GM19099 (cell line): ENCODE results near the gene PTRHD1.

Experiments
- POLR2A ChIP-seq: IDR thresholded peaks from 3 replicates; pipeline ENCODE4 v1.6.1; 2011; ENCODE audit warnings: low read depth; ENCODE audit not compliant: insufficient read length; ENCODE audit errors: extremely low read depth

The PTRHD1 gene

DNA sequence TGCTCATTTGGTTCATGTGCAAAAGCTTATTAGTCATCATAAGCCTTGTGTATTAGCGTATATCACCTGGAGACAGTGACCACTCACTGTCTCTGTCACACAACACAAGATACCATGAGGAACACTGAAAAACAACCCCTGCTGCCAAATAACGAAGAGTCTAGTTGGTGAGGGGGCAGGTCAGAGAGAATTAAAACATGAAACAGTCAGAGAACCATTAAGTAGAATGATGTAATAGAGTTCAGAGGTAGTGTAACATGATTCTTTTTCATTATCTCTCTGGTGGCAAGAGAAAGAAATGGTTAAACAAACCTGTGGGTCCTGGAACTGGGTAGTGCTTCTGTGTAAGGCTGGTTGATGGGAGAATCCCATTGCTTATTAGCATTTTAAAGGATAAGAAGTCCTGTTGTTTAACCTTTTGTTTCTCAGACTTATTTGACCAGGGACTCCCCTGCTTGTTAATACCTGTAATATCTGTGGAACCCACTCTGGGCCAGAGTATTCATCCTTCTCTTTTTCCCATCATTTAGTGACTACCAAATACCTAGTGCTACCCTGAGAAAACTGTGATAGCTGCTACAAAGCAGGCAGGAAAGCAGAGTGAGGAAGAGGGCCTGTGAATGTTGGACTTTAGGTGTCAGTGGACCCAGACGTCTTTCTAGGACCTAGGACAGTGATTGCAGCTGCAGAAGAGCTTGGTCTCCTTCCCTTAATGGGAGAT lies 38.0 kb downstream of the PTRHD1 start:
- TF ChIP-seq POLR2A: no peak

DNA sequence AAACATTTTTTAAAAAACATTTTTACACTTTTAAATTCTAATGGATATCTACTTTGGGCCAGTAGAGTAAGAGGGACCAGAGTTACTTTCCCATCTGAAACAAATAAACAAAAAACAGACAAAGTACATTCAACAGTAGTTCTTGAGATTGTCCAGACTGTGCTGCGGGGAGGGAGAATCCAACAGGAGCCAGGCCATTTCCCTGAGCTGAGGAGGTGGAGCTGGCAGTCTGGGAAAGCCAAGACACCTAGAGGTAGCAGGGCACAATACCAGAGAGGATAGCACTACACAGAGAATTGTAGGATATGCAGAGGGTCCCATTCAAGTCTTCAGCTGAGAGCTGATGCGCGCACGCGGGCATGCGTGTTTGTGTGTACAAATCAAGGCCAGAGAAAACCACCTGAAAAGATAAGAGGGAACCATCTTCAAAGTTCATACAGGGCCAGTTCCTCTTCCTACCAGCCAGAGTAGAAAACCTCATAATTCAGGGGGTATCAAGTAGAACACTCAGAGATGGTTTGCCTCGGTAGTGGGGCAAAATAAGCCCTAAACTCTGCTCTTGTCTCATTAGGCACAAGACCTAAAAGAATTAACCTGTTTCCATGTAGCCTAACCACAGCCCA lies 44.0 kb downstream of the PTRHD1 start:
- no peak for TF ChIP-seq POLR2A

GRCh38 chr2:24747299-24747698 lies 45.9 kb downstream of the PTRHD1 start:
- TF ChIP-seq POLR2A: no peak

- no peak for TF ChIP-seq POLR2A
Measured at GRCh38 chr2:24745825-24746224, 47.4 kb downstream of the PTRHD1 start.

- TF ChIP-seq POLR2A: no peak
Measured at GRCh38 chr2:24744356-24744755, 48.8 kb downstream of the PTRHD1 start.

GRCh38 chr2:24743924-24744323 lies 49.3 kb downstream of the PTRHD1 start:
- TF ChIP-seq POLR2A: no peak

DNA sequence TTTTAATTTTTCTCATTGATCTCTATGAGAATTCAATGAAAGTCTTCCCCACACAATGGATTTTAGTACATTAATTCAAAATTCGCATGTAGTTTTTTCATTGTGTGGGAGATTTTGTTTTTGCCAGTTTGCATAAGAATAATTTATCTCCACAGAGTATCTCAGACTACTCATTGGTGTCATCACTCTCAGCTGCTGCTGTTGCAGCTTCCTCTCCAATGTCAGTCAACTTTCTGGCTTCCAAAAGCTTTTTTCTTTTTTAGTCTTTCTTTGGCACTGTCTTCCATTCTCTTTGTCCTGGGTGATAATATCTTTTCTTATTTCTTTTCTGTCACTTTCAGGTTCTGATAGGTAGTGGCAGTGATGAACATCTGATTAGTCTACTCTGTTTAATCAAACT lies 50.5 kb downstream of the PTRHD1 start:
- TF ChIP-seq POLR2A: no peak

- no peak for TF ChIP-seq POLR2A
Measured at GRCh38 chr2:24740142-24740541, 53.0 kb downstream of the PTRHD1 start.
